Brain microvascular endothelial cell (primary cell): Measurements from ENCODE around the gene LIPC.

Experiments
- DNase-seq: peaks from one replicate; pipeline ENCODE4 v3.0.0-alpha.2; 2020
- H3K27ac ChIP-seq: fragments of 250-450 bp; sonication (Bioruptor Pico); 2 replicates; pipeline ENCODE4 v1.5.1; 2020; ENCODE audit warnings: mild to moderate bottlenecking, moderate library complexity
- H3K27me3 ChIP-seq: fragments of 250-450 bp; sonication (Bioruptor Pico); replicated peaks from 2 replicates; pipeline ENCODE4 v1.5.1; 2020; ENCODE audit warnings: mild to moderate bottlenecking
- H3K36me3 ChIP-seq: fragments of 250-450 bp; sonication (Bioruptor Pico); replicated peaks from 2 replicates; pipeline ENCODE4 v1.5.1; 2020; ENCODE audit warnings: mild to moderate bottlenecking
- H3K4me3 ChIP-seq: 2 replicates; pipeline ENCODE4 v1.5.1; 2011; ENCODE audit warnings: low read depth, mild to moderate bottlenecking, control low read depth, low read length, moderate library complexity
- in situ Hi-C: cut with HindIII; loops from 2 replicates; pipeline ENCODE4 v1.10.0; 2017; ENCODE audit warnings: low sequenced_read_pairs, low pct_ligation_motif_present
- TF ChIP-seq, protein P1 (sequence below): IDR thresholded peaks from 2 replicates; pipeline ENCODE4 v1.5.1; 2011; ENCODE audit warnings: low read depth, mild to moderate bottlenecking, moderate library complexity, low read length, control low read depth, inconsistent platforms; ENCODE audit errors: missing control alignments

LIPC gene

DNA sequence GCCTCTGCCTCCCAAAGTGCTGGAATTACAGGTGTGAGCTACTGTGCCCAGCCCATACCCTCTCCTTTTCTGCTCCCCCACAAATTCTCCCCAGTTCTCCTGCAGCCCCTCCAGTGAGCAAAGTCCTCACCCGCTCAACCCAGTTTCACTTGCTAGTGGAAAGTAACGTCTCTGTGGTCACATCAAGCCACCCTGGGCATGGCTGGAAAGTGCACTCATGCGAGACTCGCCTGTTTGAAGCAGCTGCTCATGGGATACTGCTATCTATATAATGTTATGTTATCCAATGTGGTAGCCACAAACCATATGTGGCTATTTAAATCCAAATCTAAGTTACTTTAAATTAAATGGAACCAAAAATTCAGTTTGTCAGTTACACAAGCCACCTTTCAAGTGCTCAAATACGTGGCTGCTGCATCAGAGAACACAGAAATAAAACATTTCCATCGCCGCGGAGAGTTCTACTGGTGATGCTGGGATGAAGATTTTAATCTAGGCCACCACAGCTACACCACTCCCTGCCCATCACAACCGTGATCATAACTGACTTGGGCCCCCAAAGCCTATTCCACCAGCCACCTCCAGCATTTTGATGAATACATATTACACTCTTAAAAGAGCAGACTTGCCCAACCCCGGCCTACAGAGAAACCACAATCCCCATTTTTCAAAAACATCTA lies 119.4 kb downstream of the LIPC start:
- in situ Hi-C loops = no loop called here
- DNase-seq = no peak
- Histone ChIP-seq H3K27me3 (no peaks in the 10 kb centered on the region), H3K36me3 (no peaks in the 10 kb centered on the region), H3K27ac (peak overlapping the region; percentile 82), H3K4me3 (no peak overlapping the region)
- TF ChIP-seq, protein P1, sequence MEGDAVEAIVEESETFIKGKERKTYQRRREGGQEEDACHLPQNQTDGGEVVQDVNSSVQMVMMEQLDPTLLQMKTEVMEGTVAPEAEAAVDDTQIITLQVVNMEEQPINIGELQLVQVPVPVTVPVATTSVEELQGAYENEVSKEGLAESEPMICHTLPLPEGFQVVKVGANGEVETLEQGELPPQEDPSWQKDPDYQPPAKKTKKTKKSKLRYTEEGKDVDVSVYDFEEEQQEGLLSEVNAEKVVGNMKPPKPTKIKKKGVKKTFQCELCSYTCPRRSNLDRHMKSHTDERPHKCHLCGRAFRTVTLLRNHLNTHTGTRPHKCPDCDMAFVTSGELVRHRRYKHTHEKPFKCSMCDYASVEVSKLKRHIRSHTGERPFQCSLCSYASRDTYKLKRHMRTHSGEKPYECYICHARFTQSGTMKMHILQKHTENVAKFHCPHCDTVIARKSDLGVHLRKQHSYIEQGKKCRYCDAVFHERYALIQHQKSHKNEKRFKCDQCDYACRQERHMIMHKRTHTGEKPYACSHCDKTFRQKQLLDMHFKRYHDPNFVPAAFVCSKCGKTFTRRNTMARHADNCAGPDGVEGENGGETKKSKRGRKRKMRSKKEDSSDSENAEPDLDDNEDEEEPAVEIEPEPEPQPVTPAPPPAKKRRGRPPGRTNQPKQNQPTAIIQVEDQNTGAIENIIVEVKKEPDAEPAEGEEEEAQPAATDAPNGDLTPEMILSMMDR = no peak

DNA sequence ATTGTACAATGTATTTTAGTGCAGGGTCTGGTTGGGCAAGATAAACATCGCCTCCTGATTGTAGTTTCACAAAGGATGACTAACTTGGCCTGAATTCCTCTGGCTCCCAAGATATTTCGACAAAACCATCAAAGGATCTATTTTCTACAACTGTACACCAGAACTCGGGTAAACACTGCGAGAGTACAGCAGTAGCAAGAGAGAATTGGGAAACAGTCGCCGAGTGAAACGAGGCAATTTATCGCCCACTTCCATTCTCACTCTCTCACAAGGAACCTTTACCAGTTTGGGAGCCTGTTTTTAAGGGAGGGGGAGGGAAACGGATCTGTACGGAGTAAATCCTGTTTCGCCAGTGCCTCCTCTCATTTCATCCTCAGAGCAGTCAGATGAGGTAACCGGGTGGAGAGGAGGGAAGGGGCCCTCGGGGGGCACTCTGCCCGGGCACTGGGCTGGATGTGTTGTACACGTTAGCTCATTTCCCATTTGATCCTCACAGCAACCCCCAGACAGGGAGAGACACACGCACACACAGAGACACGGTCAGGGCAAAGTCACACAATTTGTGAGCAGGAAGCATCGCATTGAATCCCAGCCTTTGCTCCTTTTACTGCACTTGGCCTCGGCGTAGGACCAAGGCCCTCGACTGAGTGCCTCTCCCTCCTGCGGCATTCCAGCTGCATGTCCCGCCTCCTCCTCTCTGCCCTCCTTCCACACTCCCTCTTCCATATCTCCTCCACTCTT lies 120.1 kb downstream of the LIPC start:
- in situ Hi-C loops = no loop called here
- Histone ChIP-seq H3K36me3 (no peaks in the 10 kb centered on the region), H3K27ac (peak overlapping the region; percentile 82), H3K4me3 (peak overlapping the region; percentile 35), H3K27me3 (no peaks in the 10 kb centered on the region)
- peak; percentile 89 for DNase-seq
- TF ChIP-seq, protein P1 = no peak

DNA sequence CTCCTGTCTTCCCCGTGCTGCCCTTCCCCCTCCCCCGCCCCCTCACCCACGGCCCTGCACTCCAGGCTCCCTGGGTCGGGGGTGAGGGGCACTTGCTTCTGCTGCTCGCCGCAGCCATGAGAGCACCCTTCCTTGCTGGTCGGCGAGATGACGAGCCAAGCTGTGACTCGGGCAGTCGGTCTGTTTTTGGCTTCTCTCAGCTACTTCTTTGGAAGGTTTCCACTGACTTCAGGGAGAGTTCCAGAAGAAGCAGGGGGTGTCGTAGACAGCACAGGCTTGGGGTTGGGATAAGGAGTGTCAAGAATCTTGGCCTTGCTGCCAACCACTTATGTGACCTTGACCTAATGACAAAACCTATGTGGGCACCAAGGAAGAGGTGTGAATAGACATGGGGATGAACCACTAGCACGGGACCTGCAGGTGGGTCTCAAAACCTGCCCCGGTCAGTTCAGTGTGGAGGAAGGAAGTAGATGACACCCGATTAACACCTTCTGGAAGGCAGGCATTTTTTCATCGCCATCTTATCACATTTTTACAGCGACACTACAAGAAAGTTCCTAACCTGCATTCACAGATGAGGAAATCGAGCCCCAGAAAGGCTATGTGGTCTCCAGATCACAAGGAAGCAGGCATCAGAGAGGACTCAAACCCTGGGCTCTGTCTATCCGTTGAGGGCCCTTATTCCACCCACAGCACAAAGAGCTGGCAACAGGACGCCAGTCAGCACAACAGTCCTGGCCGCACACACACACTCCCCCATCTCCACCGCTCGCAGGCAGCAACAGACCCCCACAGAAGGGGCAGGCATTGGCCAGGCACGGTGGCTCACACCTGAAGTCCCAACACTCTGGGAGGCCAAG lies 120.9 kb downstream of the LIPC start:
- TF ChIP-seq, protein P1 = no peak
- Histone ChIP-seq H3K27ac (no peak overlapping the region), H3K27me3 (no peaks in the 10 kb centered on the region), H3K4me3 (no peak overlapping the region), H3K36me3 (no peaks in the 10 kb centered on the region)
- in situ Hi-C loops = no loop called here
- DNase-seq = no peak

DNA sequence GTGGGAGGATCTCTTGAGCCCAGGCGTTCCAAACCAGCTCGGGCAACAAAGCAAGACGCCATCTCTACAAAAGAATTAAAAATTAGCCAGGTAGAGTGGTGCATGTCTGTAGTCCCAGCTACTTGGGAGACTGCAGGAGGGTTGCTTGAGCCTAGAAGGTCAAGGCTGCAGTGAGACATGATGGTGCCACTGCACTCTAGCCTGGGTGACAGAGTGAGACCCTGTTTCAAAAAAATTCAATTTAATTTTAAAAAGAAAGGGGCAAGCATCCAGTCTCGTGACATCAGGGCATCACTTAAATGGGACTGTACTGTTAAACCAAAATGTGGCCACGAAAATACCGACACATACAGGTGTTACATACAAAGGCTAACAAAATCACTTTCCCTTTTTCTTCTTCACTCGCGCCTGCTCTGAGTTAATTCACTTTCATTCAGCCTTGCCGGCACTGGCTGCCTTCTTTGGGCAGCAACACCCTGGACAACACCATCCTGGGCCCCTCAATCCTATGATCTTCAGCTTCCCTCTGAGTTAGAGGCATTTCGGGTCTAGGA lies 121.7 kb downstream of the LIPC start:
- in situ Hi-C loops = no loop called here
- TF ChIP-seq, protein P1 = no peak
- H3K27me3 ChIP-seq = no peaks in the 10 kb centered on the region
- DNase-seq = no peak
- H3K4me3 ChIP-seq = no peak overlapping the region
- H3K27ac ChIP-seq = no peak overlapping the region
- no peaks in the 10 kb centered on the region for H3K36me3 ChIP-seq

DNA sequence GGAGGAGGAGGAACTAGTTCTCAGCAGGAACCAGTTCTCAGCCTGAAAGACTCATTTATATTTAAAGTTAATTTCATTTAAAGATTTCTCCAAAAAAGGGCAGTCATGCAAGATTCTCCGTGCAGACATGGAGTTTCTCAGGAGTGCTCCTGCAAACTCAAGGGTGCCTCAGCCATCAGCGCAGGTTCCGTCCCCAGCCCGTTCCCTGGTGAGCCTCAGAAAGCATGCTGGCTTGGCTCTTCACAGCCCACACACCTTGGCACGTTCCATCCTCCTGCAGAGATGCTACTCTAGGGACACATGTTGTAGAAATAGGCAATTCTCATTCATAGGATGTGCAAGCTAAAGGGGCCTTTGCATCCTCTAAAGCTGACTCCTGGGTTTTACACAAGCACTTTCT lies 123.0 kb downstream of the LIPC start:
- in situ Hi-C loops = no loop called here
- TF ChIP-seq, protein P1 = no peak
- no peak overlapping the region for H3K4me3 ChIP-seq
- H3K27ac ChIP-seq = no peak overlapping the region
- no peak for DNase-seq
- H3K36me3 ChIP-seq = no peaks in the 10 kb centered on the region
- H3K27me3 ChIP-seq = no peaks in the 10 kb centered on the region
